Uterus (tissue), 4 donors: ENCODE data around the gene CARD14. TPM values are rescaled to one million over a fixed set of nuclear protein-coding genes. Genes with fewer than 3 reads are reported as not detected.

ENCODE experiments used
- DNase-seq, 2 donors: peaks; one replicate each; pipeline ENCODE4 v3.0.0-alpha.2; 2019 to 2020
- H3K27ac ChIP-seq, 2 donors: fragments of 200-600 bp; sonication (generic); 1 replicate in 1 of 2; 2 replicates in 1 of 2; pipeline ENCODE4 v1.5.1; 2016 to 2018
- H3K27me3 ChIP-seq, 2 donors: fragments of 200-600 bp; sonication (generic); one replicate each; pipeline ENCODE4 v1.5.1; 2018 to 2019; ENCODE audit warnings: control low read depth in 1 of 2
- H3K36me3 ChIP-seq, 2 donors: fragments of 200-600 bp; sonication (generic); one replicate each; pipeline ENCODE4 v1.5.1; 2019; ENCODE audit warnings: control low read depth in 1 of 2
- H3K4me1 ChIP-seq, 2 donors: fragments of 200-600 bp; sonication (generic); one replicate each; pipeline ENCODE4 v1.5.1; 2018 to 2019; ENCODE audit warnings: control low read depth in 1 of 2
- H3K4me3 ChIP-seq, 2 donors: fragments of 200-600 bp; sonication (generic); 1 replicate in 1 of 2; 2 replicates in 1 of 2; pipeline ENCODE4 v1.5.1; 2018 to 2019; ENCODE audit warnings: mild to moderate bottlenecking in 1 of 2
- H3K9me3 ChIP-seq, 2 donors: fragments of 200-600 bp; sonication (generic); one replicate each; pipeline ENCODE4 v1.5.1; 2019; ENCODE audit warnings: control low read depth in 1 of 2
- CTCF ChIP-seq, 4 experiments: fragments of 200-600 bp in 2 of 4; fragments of 450-650 bp in 2 of 4; sonication (generic) in 2 of 4; IDR thresholded peaks; one replicate each; pipeline ENCODE4 v1.5.1; 2016 to 2019; ENCODE audit warnings: antibody characterized with exemption in 4 of 4, mild to moderate bottlenecking in 2 of 4, moderate library complexity in 1 of 4
- POLR2A ChIP-seq, 2 donors: fragments of 450-650 bp; IDR thresholded peaks; one replicate each; pipeline ENCODE4 v1.6.1; 2016; ENCODE audit warnings: antibody characterized with exemption in 2 of 2, mild to moderate bottlenecking in 1 of 2, moderate library complexity in 1 of 2
- intact Hi-C: fragments of 100-400 bp; cut with DNase I; formaldehyde crosslinking; loops from one replicate; pipeline ENCODE4 v1.15.1; 2023; ENCODE audit warnings: low total_unique reads
- total RNA-seq, 4 donors: library from RNA; depleted of rRNA in 3 of 4; stranded (reverse); fragments of >200 nt in 3 of 4; gene quantifications; one replicate each; pipeline versions ENCODE4 v1.1.0 to v1.2.4, GENCODE V29; 2014 to 2023
- donor health status: DM: yes; HTN: yes; CAD: no.

CARD14 gene
- total RNA-seq, 4 donors from 2014 or later, result 0.43 to 1.4 TPM; not detected in 2

- H3K27me3 ChIP-seq, result no peaks in the 10 kb centered on the region
- no peaks in the 10 kb centered on the region for H3K36me3 ChIP-seq
- H3K4me1 ChIP-seq, result peaks cover 0 to 6% of the 10 kb centered on the region in 2 donors
- no peak overlapping the region for H3K27ac ChIP-seq
- no peaks in the 10 kb centered on the region for H3K9me3 ChIP-seq
- intact Hi-C loops, result no loop called here
- DNase-seq, result no peak
- no peak for TF ChIP-seq POLR2A (IDR thresholded peaks at IDR 0.05)
- no peak overlapping the region for H3K4me3 ChIP-seq
Measured at GRCh38 chr17:80223838-80224497, 54.1 kb downstream of the CARD14 start.

GRCh38 chr17:80224683-80225082 lies 54.9 kb downstream of the CARD14 start:
- no peak for DNase-seq
- Histone ChIP-seq H3K4me3 (no peak overlapping the region), H3K27me3 (no peaks in the 10 kb centered on the region), H3K36me3 (no peaks in the 10 kb centered on the region), H3K27ac (no peak overlapping the region), H3K4me1 (peaks cover 0 to 6% of the 10 kb centered on the region in 2 donors), H3K9me3 (no peaks in the 10 kb centered on the region)
- intact Hi-C loops, result no loop called here
- no peak for TF ChIP-seq CTCF (IDR thresholded peaks at IDR 0.05)
- no peak for TF ChIP-seq POLR2A (IDR thresholded peaks at IDR 0.05)

- Histone ChIP-seq H3K4me3 (no peak overlapping the region), H3K36me3 (no peaks in the 10 kb centered on the region), H3K27me3 (no peaks in the 10 kb centered on the region), H3K4me1 (peaks cover 0 to 6% of the 10 kb centered on the region in 2 donors), H3K27ac (no peak overlapping the region), H3K9me3 (no peaks in the 10 kb centered on the region)
- DNase-seq, result no peak
- intact Hi-C loops, result no loop called here
- TF ChIP-seq POLR2A (IDR thresholded peaks at IDR 0.05) (no peak), CTCF (IDR thresholded peaks at IDR 0.05) (no peak)
Measured at GRCh38 chr17:80225230-80225629, 55.4 kb downstream of the CARD14 start.

- Histone ChIP-seq H3K27me3 (no peaks in the 10 kb centered on the region), H3K36me3 (no peaks in the 10 kb centered on the region), H3K4me3 (no peak overlapping the region), H3K4me1 (no peaks in the 10 kb centered on the region), H3K9me3 (peaks cover 0 to 5% of the 10 kb centered on the region in 2 donors), H3K27ac (no peak overlapping the region)
- no peak for TF ChIP-seq POLR2A (IDR thresholded peaks at IDR 0.05)
- TF ChIP-seq CTCF (IDR thresholded peaks at IDR 0.05), result no peak
- DNase-seq, result no peak
- intact Hi-C loops, result no loop called here
Measured at GRCh38 chr17:80227156-80227555, 57.3 kb downstream of the CARD14 start.

- Histone ChIP-seq H3K9me3 (peaks cover 0 to 10% of the 10 kb centered on the region in 2 donors), H3K36me3 (no peaks in the 10 kb centered on the region), H3K4me3 (no peak overlapping the region), H3K27ac (no peak overlapping the region), H3K27me3 (no peaks in the 10 kb centered on the region), H3K4me1 (no peaks in the 10 kb centered on the region)
- TF ChIP-seq POLR2A (IDR thresholded peaks at IDR 0.05) (no peak), CTCF (IDR thresholded peaks at IDR 0.05) (no peak)
- intact Hi-C loops, result no loop called here
- no peak for DNase-seq
Measured at GRCh38 chr17:80227666-80228065, 57.8 kb downstream of the CARD14 start.
